Endothelial cell of umbilical vein (primary cell): Measurements from ENCODE around the gene NGF.

Source experiments
- EZH2 ChIP-seq: IDR thresholded peaks from 2 replicates; pipeline ENCODE4 v1.6.1; 2012; ENCODE audit warnings: borderline replicate concordance, low read depth, mild to moderate bottlenecking, moderate library complexity, low read length, inconsistent platforms; ENCODE audit not compliant: severe bottlenecking
- GATA2 ChIP-seq: IDR thresholded peaks from 2 replicates; pipeline ENCODE4 v1.7.0; 2011; ENCODE audit warnings: low read depth, mild to moderate bottlenecking, moderate library complexity, mixed read lengths, low read length; ENCODE audit not compliant: insufficient read length, insufficient read depth
- JUN ChIP-seq: IDR thresholded peaks from 2 replicates; pipeline ENCODE4 v1.6.1; 2011; ENCODE audit warnings: borderline replicate concordance, low read depth; ENCODE audit not compliant: insufficient read length, insufficient read depth
- POLR2A ChIP-seq: IDR thresholded peaks from 2 replicates; pipeline ENCODE4 v1.6.1; 2012; ENCODE audit warnings: low read depth, mild to moderate bottlenecking, control low read depth, low read length

DNA sequence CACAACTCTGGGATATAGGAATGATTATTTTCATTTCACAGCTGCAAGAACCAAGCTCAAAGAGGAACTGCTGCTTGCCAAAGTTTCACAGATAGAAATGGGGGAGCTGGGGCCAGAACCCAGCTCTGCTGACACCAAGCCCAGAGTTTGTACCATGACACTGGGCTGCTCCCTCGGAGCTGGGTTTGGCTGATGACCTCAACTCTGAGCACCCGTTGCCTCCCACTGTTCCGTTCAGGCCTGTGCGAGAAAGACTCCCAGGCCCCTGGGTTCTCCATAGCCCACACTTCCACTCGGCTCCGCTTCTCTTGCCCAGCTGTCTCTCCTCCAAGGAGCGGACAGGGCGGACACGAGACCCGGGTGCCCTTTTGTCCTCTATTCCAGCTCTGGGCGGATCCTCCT lies 55.2 kb downstream of the NGF start:
- no peak for TF ChIP-seq GATA2
- TF ChIP-seq JUN: no peak
- TF ChIP-seq POLR2A: no peak
- no peak for TF ChIP-seq EZH2
